H1 (cell line): Measurements from ENCODE around the gene ZNF200. TPM values are rescaled to one million over a fixed set of nuclear protein-coding genes. Genes with fewer than 3 reads are reported as not detected.

Experiments
- BACH1 ChIP-seq: IDR thresholded peaks from 2 replicates; pipeline ENCODE4 v1.6.1; 2012; ENCODE audit warnings: low read length, improper control_type of control experiment
- polyA plus RNA-seq, 7 experiments: library from polyadenylated mRNA; depleted of rRNA in 3 of 7; stranded (reverse) in 5 of 7; unstranded in 2 of 7; fragments of >200 nt in 5 of 7; fragments of 200-250 nt in 2 of 7; gene quantifications; 1 replicate in 5 of 7; 2 replicates in 1 of 7; 4 replicates in 1 of 7; pipeline versions ENCODE4 v1.2.1 to v1.2.3, GENCODE V29; 2011 to 2013; ENCODE audit warnings: missing spikeins in 2 of 7, mixed read lengths in 2 of 7
- total RNA-seq: library from RNA; stranded (reverse); fragmentation: NEBNext Ultra II Directional; extraction: Animal tissue kit (Norgen Biotek cat#: 25700); gene quantifications from 2 replicates; pipeline ENCODE4 v1.2.1, GENCODE V29; 2021

Gene ZNF200
- total and polyA plus RNA-seq, 2 of the 8 experiments (the other 6 are each of a cell fraction or from before 2014, with no cell fraction given) = 2.7 to 9.9 TPM

GRCh38 chr16:3274947-3275346, 40.0 kb upstream of the ZNF200 start (continued):
- TF ChIP-seq BACH1 = no peak
